GM21786 (cell line): ENCODE results near the gene PPP3CA.

Experiments
- ATAC-seq: cut with Tn5 transposase; IDR thresholded peaks from one replicate; pipeline ENCODE4 v1.9.1; 2021; ENCODE audit not compliant: unreplicated experiment

Gene PPP3CA

DNA sequence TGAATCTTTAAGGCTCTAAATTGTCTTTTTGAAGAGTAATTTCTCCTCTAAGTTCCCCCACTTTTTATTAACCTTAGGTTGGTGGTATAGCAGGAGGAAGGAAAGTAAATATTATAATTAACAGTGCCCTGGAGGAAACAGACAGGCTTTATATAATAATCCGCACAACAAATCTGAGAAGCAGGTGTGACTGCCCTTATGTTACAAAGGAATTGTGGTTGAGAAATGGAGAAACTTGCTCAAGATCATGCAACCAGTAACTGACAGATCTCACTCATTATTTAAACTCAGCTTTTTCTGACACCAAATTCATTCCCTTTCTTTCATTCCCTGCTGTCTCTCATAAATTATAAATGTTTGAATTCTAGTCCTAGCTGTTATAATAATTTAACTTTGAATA, 282.0 kb downstream of the PPP3CA start:
- no peak for ATAC-seq

DNA sequence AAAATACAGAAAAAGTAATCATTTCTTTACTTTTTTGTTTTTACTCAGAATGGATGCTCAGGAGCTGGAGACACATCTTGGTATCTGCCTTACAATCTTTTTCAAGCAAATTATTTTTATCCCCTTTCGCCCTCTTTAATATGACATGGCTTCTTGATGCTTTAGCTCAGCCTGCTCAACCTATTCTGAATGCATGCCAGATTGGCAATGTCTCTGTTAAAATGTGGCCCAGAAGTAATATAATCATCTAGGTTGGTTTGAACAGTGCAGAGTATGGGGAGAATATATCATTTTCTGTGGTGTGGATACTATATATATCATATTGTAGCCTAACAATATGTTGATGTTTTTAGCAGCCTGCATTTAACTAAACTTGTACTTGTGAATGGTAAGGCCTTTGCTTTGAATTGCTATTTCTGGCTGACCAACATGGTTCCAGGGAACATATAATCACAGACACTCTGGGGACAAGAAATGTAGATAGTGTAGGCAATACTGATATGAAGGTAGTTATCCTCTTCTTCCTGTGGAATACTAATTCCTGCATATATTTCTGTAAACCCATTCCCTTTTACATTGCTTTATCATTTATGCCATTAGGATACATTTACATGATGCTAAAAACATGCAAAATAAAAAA, 282.7 kb downstream of the PPP3CA start:
- no peak for ATAC-seq

DNA sequence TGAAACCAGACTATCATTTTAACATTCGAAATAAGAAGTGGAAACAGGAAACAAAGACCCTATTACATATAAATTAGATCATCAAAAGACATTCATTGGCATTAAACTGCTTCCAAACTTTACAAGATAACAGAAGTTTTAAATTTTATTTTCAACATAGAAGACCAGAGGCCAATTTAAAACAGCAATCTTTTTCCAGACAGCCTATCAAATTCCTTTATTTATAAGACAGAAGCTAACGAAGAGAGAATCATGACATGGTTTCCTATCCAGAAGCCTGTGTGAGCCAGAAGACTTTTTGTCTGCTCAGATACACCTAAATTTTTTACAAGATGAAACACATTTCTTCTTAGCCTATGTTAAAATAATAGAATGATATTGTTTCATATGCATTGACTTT, 291.9 kb downstream of the PPP3CA start:
- no peak for ATAC-seq

DNA sequence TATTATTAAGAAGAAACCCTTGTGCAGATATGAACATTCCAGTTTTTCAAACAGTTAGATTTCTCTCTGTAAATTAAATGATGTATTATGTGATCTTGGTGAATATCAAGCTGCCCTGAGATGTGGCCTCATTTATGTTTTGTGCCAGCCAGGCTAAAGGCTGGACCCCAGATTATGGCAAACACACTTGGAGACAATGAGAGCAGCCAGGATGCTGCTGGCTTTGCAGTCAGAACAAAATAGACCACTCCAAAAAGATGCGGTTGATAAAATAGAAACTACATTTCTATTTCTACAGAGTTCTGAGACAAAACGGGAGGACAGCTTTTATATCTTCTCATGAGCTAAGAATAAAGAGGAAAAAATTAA, 296.5 kb downstream of the PPP3CA start:
- ATAC-seq = no peak

DNA sequence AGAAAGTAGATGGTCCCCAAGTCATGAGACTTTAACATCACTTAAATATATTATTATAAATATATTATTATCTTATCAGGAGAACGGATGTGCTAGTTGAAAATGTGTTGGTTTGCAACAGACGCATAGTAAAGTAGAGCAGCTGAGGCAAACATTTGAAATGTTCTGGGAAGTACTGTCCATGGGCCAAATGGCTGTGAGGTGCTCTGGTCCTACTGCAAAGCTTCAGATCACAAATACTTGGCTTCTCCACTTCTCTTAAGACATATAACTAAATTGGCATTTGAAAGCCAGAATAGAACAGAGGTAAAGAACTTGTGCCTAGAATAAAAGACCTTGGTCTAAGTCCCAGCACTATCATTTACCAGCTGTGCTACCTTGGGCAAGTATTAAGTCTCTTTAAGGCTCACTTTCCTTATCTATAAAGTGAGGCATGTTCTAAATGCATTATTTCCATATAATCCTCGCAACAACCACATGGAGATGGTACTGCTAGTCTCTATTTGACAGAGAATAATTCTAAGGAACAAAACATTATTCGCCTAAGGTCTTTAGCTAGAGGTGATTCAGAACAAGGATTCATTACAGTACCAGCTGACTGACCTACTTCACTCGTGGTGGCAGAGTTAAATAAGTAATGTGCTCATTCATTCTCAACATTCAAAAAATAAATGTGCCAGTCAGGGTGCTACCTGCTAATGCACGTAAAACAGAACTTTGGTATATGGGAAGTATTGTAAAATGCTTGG, 297.1 kb downstream of the PPP3CA start:
- ATAC-seq = no peak

DNA sequence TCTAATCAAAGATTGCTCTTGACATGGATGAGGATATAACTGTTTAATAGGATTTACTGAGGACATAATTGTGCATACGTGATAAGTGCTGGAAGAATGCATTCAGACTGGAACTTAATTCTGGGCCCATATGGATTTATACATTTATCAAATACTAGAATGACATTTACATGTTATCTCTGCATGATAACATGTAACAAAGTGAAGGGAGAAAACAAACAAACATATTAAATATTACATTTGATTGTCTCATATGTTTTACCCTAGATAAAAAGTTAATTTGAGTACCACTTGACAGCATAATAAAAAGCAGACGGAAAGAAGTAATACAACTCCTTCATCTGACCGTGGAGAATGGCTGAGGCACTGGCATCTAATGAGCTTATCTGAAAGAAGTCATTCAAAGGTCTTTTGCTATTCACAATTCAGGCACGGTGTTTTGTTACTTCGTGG, 297.8 kb downstream of the PPP3CA start:
- ATAC-seq = no peak

DNA sequence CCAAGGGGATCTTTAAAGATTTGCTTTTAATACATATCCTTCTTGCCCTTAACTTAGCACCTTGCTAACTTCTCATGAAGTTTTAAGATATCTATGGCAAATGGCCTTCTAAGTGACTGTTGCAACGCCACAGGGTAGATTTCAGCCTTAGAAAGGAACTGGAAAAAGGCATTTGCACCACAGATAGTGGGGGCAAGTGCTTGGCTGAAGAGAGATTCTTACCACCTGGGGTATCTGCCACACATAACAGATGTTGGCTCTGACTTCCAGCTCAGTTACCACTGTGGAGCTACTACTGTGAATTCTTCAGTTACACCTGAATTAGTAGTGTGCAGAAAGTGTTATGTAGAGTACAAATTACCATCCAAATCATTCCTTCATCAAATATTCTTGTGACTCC, 302.6 kb downstream of the PPP3CA start:
- ATAC-seq = no peak

DNA sequence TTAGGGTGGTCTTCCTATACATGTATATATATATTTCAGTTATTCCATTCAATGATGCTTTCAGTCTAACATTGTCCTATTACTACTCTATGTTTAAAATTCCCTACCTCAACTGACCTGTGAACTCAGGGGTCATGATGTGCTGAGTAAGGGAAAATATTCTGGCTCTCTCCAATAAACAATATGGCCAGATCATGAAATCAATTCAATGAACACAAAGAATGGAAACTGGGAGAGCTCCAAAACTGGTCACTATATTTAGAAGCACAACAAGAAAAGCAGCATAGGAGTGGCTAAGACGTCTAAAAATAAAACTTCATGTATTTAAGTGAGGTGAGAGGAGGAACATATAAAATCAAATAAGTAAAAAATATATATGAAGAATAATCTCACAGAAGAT, 304.5 kb downstream of the PPP3CA start:
- no peak for ATAC-seq

DNA sequence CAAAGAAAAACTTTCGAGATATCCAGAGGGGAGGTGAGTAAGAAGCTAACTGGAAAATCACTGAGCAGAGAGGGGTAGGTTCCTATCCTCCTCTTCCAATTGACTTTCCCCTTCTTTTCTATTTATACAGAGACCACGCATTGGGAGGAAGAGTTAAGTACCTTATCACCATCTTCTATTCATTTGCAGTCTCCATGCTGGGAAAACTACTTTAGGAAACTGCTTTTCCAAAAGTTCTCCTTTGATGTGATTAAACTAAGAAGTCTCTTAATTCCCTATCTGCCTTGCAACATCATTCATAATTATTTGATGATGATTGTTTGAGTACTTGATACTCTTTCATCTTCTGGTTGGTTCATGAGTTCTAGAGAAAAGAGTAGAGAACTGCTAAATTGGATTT, 306.6 kb downstream of the PPP3CA start:
- no peak for ATAC-seq

DNA sequence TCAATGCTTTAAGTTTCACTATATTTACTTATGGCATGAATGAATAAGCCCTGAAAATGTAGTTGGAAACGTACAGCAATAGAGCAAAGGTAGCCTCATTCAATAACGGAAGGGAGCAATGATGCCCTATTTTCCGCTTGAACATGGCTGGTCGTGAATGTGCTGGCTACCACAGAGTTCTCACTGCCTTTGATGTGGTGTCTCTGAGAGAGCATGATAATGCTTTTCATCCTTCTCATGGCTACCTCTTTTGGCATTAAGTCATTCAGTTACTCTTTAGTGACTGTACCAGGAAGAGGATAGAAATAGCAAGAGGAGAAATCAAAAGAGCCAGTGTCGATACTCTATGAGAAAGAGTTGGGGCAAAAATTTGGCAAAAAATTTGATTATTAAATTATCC, 308.0 kb downstream of the PPP3CA start:
- ATAC-seq = no peak

DNA sequence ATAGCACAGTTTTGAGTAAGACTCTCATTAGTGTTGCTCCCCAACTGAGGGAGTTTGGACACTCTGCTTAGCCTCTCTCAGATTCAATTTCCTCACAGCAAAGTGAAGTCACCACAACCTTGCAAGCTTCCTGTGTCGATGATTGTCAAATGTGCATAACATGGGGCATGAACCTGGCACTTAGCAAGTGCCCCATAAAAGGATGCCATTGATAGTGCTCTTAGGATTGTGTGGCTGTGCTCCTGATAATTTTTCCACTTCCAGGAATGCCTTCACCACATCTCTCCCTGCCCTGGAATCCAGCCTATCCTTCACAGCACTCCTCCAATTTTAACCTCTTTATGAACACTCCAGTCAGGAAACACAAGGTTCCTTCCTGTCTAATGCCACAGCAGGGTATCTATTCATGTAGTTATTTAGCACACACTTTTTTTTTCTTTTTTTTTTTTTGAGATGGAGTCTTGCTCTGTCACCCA, 309.4 kb downstream of the PPP3CA start:
- peak; percentile 65 for ATAC-seq

DNA sequence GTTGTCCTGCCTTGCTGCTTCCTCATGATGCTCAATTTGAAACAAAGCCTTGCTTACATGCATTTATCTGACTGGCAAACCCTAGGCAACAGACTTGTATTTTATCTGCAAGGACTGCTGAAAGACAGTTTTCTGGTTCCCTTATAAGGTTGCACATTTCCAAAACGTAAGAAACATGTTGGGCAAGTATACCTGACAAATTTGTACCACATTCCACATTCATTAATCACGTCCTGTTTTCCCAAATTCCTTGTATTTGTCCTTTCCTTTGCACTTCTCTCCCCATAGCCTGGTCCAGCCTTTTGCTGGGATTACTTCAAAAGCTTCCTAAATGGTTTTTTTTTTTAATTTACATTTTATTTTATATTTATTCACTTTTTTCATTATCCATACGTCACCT, 310.1 kb downstream of the PPP3CA start:
- no peak for ATAC-seq

DNA sequence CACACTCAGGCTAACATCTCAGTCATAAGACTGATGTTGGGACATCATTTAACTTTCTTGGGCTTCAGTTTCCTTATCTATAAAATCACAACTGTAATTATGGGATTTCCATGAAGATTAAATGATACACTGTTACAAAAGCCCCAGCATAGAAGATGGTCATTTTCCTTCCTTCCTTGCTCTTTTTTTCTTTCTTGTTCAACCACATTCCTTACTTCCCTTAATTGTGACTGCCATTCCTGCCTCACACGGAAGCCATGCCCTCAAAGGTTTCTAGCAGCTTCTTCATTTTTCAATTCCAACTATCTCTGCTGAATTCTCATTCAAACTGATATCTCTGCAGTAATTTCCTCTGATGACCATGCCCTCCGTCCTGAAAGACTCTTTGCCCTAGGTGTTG, 311.8 kb downstream of the PPP3CA start:
- no peak for ATAC-seq

DNA sequence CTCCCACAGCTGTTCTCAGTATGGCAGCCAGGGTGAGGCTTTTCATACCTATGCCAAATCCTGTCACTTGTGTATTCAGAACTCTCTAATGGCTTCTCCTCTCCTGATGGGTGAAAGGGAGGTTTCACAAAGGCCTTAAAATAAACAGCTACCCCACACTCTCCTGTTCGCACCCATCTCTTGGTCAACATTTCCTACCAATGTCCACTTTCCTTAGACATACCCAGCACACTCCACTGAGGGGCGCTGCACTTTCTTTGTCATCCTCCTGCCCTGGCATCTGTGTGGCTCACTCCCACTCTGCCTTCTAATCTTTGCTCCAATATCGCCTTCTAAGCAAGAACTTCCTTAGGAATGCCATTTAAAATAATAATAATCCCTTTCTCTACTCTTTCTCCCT, 313.3 kb downstream of the PPP3CA start:
- ATAC-seq = no peak

DNA sequence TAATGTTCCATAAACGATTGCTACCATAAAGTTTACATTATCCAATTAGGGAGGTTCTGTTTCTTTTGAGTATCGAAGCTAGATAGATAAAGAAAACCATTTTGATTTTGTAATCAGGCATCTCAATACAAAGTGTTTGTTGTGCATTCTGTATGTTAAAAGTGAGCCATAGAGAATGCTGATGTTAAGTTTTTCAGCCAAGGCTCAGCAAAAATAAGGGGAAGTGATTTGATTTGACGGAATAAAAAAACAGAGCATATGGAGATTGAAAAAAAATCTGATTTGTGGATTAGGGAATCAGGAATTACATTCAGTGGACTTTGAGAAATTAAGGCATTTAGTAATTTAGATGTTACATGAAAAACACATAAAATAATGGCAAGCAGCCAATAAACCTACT, 314.8 kb downstream of the PPP3CA start:
- no peak for ATAC-seq

DNA sequence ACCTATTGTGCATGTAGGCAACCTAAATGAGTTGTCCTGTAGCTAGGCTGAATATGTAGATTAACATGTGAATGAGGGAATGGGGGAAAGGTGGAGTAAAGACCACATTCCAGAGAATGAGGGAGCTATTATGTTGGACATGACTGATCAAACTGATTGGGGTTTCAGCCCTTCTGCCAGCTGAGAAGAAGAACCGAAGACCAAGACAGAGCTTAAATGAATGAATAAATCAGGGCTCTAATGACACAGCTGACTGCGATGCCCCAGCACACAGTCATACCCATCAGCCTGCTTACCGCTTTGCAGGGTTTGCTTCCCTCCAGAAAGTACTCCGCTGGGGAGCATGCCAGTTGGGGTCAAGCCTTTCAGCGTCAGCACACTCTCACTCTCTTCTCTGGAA, 315.4 kb downstream of the PPP3CA start:
- no peak for ATAC-seq

DNA sequence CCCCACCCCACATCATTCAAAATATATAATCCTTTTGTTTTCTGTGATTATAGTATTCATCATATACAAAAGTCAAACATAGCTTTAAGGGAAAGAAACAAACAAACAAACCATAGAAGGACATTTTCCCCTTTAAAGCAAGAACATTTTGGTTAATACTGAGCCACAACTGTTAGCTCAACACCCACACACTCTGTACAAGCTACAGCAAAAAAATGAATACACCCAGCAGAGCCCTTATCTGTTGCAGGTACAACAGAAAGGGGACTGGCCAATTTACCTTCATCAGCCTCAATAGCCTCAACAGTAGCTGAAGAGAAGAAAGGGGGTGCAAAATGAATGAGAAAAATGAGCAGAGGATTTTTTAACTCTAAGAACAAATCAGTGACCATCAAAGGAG, 318.4 kb downstream of the PPP3CA start:
- ATAC-seq = no peak

DNA sequence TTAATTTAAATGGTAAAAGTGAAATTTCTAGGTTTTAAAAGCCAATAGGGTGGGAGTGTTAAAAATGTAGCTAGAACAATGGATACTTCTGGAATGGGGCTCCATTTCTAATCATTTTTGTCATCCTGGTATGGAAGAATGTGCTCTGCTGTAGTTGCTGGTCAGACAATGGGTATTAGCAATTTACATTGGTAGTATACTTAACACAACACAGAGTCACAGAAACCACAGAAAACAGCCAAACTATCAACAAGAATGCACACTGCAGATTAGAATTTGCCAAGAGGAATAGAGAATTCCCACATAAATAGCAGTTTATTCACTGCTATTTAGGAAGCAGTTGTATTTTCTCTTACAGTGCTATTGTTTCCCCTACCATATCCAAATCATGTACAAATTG, 319.6 kb downstream of the PPP3CA start:
- ATAC-seq = no peak

DNA sequence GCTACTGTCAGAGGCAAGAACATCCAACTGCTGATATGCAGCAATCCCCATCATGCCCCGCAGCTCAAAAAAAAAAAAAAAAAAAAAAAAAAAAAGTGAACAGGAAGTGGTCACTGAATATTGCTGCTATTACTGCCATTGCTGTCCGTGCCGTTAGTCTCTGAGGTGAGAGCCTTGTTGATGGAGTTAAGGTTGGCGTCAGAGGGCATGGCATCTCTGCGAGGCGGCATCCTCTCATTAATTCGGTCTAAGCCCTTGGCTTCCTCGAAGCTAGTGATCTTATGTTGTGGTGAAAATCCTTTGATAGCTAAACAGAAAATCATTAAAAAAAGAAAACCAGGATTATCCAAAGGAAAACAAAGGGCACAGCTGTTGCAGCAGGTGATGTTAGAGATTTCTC, 321.6 kb downstream of the PPP3CA start:
- no peak for ATAC-seq

DNA sequence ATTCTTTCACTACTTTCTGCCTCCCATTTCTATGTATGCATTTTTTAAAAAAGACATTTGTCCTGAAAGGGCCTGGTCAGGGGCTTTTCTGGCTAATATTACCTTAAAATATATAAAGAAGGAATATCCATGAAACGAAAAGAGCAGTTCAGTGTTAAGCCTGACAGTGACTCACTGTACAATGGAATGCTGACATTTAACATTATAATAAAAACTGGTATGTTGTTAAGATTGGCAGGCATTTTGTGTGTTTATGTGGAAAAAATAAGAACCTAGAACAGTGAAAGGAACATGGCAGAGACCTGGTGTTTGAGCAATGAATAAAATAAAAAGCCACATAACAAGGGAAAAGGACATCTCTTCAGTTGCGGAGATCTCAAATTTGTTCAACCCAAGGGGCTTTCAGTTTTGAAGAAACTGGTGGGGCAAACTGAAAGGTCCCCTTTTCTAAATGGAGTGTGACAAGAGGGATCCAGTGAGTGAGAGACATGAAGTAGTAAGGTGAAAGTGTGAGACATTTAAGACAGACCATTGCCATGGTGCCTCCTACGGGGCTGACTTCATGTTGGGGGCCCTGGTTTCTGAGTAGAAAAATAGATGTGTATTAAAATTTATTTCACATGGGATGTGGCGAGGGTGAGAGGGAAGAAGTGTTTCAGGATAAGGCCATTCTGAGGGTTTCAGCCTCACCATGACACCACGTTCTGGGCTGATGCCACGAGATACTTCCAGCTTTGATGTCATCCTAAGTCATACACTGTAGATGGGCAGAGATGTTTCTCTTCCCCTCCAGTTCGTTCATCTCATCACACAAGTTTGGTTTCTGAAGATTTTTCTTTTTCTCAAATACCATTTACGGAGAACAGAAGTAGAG, 324.9 kb downstream of the PPP3CA start:
- ATAC-seq = no peak

DNA sequence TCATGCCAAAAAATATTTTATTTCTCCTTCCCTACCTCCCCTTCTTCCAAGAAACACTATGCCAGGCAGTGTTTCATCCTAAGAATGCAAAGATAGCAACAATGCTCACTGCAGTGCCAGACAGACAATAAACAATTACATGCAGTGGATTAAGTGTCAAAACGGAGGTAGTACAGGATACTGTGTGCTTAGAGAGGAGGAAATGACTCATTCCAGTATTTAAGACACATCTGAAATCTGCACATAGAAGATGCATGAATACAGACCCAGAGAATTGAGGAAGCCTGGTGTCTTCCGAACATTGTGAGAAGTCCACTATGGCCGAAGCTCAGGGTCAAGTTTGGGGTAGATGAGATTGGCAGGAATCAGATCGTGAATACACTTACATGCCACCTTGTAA, 326.4 kb downstream of the PPP3CA start:
- ATAC-seq = peak; percentile 56

DNA sequence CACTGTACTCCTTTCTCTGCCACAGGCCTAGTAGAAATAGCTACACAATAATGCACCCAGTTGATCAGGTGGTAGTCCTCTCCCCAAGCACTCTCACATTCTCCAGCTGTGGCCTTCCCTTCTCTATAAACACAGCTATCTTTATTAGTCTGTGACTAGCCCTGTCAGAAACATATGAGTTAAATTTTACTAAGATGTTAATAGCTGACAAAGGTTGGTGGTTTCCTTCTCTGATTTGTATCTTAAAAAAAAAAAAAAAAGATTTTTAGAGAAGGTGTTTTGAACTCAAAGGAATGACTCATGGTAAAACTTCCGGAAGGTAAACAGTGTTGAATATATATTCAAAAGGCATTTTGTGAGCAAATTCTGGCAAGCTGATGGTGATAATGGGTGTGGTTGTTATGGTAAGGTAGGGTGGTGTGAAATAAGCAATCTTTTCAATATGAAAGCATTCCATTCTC, 327.4 kb downstream of the PPP3CA start:
- peak; percentile 63 for ATAC-seq
